DMS 273 (cell line): ENCODE data around the gene B3GALNT2.

Experiments
- DNase-seq: peaks from one replicate; lab custom pipeline; 2025; ENCODE audit not compliant: unreplicated experiment; lab: John Stamatoyannopoulos, UW

Gene B3GALNT2

GRCh38 chr1:235411489-235412486 is 92.5 kb downstream of the B3GALNT2 start:
- DNase-seq = peak; percentile 72

- no peak for DNase-seq
These were observed 93.8 kb downstream of the B3GALNT2 start for GRCh38 chr1:235410467-235410866.

- peak; percentile 61 for DNase-seq
These were observed 95.0 kb downstream of the B3GALNT2 start for GRCh38 chr1:235409042-235409820.

- peak; percentile 33 for DNase-seq
These were observed 95.7 kb downstream of the B3GALNT2 start for GRCh38 chr1:235408503-235408960.

DNA sequence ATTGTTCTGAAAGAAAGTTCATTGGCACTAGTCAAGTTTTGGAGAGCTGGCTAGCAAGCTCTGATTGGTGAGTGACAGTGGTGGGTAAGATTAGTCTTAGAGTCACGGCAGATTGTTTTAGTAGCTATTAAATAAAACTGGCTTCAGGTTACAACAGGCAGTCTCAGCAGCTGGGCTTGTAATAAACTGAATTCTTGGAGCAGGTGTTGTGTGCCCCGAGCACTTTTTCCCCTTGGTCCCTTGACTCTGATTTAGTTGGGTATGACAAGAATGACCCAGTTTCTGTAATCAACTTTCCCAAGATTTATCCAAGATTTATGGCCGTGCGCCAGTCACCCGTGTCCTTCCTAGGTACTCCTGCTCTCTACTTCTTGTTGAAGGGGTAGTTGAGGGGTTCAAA is 96.8 kb downstream of the B3GALNT2 start:
- peak; percentile 68 for DNase-seq

DNA sequence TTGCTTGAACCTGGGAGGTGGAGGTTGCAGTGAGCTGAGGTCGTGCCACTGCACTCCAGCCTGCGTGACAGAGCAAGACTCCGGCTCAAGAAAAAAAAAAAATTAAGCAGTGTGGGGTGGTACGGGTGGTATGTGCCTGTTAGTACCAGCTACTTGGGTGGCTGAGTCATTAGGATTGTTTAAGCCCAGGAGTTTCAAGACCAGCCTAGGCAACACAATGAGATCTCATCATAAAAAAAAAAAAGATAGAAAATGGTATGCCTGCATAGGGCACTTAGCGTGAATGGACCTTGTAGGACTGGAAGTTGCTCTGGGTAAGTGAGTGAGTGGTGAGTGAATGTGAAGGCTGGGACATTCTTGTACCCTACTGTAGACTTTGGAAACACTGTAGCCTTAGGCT is 100.1 kb downstream of the B3GALNT2 start:
- no peak for DNase-seq

GRCh38 chr1:235403593-235403992 is 100.7 kb downstream of the B3GALNT2 start:
- no peak for DNase-seq

DNA sequence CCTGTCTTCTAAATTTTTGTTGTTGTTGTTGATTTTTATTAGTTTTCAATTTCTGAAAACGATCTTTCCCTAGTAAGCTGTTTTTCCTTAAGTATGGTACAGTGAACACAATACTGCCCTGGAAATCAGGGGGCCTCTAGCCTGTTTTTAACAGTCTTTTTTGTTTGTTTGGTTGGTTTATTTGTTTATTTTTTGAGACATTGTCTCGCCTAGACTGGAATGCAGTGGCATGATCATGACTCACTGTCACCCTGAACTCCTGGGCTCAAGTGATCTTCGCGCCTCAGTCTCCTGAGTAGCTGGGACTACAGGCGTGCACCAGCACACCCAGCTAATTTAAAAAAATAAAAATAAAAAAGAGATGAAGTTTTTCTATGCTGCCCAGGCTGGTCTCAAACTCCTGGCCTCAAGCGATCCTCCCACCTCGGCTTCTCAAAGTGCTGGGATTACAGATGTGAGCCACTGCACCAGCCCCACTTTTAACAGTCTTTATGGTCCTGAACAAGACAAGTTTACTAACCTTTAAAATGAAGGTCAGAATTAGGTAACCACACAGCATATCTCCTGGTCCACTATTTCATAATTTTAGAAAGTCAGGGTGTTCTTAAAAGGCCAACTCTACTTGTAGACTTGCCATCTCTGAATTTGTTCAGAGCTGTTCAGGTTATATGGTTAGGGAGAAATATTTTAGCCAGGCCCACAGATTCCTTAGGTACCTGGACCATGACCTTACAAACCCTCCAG is 101.6 kb downstream of the B3GALNT2 start:
- DNase-seq = no peak

- no peak for DNase-seq
These were observed 103.0 kb downstream of the B3GALNT2 start for GRCh38 chr1:235401251-235401650.
